GM18873 (cell line): Measurements from ENCODE around the gene MRPS22.
"Not testable (repeated sequence)": the region's sequence is repeated elsewhere in the genome, so short reads cannot be mapped to it uniquely, and the experiment has no call there.

Experiments
- ATAC-seq: cut with Tn5 transposase; IDR thresholded peaks from one replicate; pipeline ENCODE4 v1.9.1; 2021; ENCODE audit warnings: mild to moderate bottlenecking, moderate library complexity, moderate number of reproducible peaks; ENCODE audit not compliant: unreplicated experiment, low FRiP score

The MRPS22 gene

GRCh38 chr3:139329364-139329850 is 14.4 kb upstream of the MRPS22 start:
- ATAC-seq = peak; percentile 84

- no peak for ATAC-seq
Measured at GRCh38 chr3:139332092-139332491, 11.7 kb upstream of the MRPS22 start.

DNA sequence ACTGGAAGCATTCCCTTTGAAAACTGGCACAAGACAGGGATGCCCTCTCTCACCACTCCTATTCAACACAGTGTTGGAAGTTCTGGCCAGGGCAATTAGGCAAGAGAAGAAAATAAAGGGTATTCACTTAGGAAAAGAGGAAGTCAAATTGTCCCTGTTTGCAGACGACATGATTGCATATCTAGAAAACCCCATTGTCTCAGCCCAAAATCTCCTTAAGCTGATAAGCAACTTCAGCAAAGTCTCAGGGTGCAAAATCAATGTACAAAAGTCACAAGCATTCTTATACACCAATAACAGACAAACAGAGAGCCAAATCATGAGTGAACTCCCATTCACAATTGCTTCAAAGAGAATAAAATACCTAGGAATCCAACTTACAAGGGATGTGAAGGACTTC is 9.1 kb upstream of the MRPS22 start:
- ATAC-seq = not testable (repeated sequence)

DNA sequence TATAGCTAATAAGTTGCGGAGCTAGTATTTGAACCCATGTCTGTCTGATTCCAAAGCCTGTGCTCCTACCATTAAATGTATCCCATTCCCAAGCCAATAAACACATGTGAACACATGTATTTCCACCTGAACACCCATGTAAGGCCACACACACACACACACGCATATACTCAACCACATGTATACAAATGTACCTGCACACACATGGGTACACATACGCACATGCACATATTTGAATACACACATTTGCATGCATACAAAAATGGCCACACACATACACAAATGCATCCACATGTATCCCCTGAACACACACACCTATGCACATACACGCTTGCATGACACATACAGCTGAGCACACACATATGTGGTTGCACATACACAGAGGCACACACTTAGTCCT is 5.4 kb upstream of the MRPS22 start:
- ATAC-seq = no peak

GRCh38 chr3:139339219-139339906 is 4.5 kb upstream of the MRPS22 start:
- ATAC-seq = no peak

GRCh38 chr3:139340784-139341183 is 3.0 kb upstream of the MRPS22 start:
- no peak for ATAC-seq

DNA sequence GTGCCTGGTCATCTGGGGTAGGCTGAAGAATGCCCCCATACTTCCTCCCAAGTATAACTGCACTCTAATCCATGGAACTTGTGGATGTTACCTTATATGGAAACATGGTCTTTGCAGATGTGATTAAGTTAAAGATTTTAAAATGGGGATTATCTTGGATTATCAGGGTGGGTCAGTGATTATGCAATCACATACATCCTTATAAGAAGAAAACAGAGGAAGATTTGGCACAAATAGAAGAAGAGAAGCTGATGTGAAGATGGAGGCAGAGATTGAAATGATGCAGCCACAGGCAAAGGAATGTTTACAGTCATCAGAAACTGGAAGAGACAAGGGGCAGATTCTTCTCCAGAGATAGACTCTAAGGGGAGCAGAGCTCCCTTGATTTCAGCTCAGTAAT is 1.8 kb upstream of the MRPS22 start:
- ATAC-seq = no peak

DNA sequence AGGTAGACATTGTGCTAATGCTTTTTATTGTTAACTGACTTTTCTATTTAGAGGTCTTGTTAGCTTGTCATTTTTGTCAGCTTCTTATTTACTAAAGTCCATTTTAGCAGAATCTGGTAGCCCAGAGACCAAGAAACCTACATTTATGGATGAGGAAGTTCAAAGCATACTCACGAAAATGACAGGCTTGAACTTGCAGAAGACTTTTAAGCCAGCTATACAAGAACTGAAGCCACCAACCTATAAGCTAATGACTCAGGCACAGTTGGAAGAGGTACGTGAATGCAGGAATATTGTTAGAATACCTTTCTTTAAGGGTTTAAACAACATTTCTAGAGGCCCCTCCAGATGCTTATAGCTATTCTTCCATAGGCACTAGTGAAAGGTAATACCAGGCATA is 3.0 kb downstream of the MRPS22 start:
- ATAC-seq = no peak

DNA sequence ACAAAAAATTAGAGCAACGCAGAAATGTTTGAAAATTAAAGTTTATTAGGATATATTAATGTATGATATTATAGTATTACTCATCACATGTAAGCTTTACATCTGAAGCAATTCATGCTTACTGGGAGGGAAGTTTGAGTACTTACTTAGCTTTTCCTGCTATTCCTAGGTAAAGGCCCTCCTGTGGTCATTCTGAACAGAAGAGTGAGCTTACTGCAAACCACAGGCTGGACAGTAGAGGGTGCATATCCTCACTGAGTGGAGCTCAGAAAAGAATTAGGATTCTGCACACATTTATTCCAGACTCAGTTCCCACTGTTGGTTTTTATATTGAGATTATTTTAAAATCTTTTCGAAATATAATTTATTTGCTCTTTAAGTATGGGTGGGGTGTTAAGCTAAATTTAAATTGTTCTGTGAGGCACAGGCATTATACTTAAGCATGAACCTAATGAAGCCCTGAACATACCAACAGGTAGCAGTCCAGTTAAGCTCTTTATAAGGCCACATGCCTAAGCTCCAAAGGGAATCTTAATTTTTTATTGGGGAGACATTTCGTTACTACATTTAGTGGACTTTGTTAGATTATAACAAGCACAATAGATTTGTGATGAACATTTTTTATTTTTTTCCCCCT is 10.2 kb downstream of the MRPS22 start:
- no peak for ATAC-seq

- ATAC-seq = no peak
Measured at GRCh38 chr3:139354661-139355060, 10.8 kb downstream of the MRPS22 start.

DNA sequence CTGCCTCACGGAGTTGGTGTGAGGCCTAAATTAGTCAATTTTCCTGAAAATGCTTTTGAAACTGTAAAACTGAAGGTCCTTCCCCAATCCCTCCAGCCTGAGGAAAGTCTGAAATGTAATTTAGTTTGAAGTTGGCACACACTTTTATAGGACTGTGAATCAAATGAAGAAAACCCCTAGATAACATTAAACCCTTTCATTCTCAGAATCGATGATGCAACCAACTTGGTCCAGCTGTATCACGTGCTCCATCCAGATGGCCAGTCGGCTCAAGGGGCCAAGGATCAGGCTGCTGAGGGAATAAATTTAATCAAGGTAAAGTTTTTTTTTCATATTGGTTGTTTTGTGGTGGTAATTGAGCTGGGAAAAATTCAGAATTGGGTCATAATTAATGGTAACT is 11.7 kb downstream of the MRPS22 start:
- no peak for ATAC-seq

- ATAC-seq = no peak
Measured at GRCh38 chr3:139355891-139356290, 12.1 kb downstream of the MRPS22 start.

- no peak for ATAC-seq
Measured at GRCh38 chr3:139357899-139358298, 14.1 kb downstream of the MRPS22 start.

DNA sequence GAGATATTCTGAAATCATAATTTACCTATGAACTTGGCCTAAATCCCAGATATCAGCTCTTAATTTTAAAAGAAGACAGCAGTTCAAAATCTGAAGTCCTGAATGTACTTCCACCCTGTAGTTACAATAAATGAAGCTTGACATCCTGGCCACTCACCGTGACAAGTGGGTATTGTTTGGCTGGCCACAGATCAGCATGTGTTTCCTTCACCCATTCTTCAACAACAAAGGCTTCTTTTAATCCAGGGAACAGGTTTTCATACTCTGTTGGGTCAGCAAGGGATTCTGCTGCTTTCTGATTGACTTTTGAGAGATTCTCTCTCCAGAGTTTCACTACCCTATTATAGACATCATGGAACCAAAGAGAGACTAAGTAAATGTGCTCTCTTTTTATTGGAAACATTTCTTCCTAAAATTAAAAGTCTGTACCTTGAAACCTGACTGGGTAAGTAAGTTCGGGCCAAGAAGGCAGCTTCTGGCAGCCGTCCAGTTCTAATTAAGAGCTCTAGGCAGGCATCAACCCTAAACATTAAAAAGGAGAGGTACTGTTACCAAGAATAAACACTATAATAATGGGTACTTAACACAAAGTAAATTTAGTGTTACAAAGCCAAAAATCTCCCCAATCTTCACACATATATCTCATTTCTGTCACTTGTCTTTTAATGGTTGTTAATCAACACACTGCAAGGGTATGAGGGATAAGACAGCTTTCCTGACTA is 15.2 kb downstream of the MRPS22 start:
- no peak for ATAC-seq

GRCh38 chr3:139361276-139361675 is 17.5 kb downstream of the MRPS22 start:
- ATAC-seq = no peak

GRCh38 chr3:139364549-139364948 is 20.7 kb downstream of the MRPS22 start:
- ATAC-seq = no peak

GRCh38 chr3:139374099-139374498 is 30.3 kb downstream of the MRPS22 start:
- ATAC-seq = no peak

DNA sequence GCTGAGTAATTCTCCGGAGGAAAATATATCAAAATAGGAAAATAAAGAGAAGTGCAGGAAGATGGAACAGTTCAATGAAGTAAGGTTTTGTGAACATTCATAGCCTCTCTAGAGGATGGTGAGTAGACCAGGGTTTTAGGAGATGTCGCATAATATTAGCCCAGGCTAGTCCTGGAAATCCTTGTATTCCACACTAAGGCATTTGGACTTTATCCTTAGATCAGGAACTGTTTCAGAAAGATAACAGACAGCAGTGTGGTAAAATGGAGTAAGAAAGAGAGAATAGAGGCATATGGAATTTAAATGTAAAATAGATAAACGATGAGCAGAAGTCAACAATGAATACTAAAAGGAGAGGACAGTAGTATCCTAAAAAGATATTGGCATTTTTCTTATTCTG is 33.6 kb downstream of the MRPS22 start:
- no peak for ATAC-seq

GRCh38 chr3:139378587-139379241 is 34.9 kb downstream of the MRPS22 start:
- no peak for ATAC-seq

- no peak for ATAC-seq
Measured at GRCh38 chr3:139380575-139380974, 36.8 kb downstream of the MRPS22 start.

DNA sequence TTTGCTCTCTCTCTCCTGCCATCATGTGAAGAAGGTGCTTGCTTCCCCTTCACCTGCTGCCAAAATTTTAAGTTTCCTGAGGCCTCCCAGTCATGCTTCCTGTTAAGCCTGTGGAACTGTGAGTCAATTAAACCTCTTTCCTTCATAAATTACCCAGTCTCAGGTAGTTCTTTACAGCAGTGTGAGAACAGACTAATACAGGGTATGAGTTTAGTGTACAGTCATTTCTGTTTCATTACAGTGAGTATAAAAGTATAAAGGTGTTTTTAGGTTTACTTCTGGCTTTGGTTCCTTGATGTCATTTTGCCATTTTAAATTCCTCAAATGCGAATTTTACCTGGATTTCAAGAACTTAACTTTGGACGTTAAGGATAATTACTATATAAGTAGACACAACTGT is 38.5 kb downstream of the MRPS22 start:
- not testable (repeated sequence) for ATAC-seq
